ENCODE data around the gene ADIPOR2.

Gene ADIPOR2, protein sequence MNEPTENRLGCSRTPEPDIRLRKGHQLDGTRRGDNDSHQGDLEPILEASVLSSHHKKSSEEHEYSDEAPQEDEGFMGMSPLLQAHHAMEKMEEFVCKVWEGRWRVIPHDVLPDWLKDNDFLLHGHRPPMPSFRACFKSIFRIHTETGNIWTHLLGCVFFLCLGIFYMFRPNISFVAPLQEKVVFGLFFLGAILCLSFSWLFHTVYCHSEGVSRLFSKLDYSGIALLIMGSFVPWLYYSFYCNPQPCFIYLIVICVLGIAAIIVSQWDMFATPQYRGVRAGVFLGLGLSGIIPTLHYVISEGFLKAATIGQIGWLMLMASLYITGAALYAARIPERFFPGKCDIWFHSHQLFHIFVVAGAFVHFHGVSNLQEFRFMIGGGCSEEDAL

GRCh38 chr12:1690578-1691122, at the start of gene ADIPOR2:
Gene ADIPOR2 (plus strand): TSS chr12:1691070. CDS start chr12:1754344, 63,274 bp downstream.
- peak; percentile 38 for DNase-seq

GRCh38 chr12:1642513-1642912, 48.4 kb upstream of the ADIPOR2 start:
- no peak for DNase-seq

- DNase-seq, result no peak
Observed at GRCh38 chr12:1643043-1643442, 47.8 kb upstream of the ADIPOR2 start.

DNA sequence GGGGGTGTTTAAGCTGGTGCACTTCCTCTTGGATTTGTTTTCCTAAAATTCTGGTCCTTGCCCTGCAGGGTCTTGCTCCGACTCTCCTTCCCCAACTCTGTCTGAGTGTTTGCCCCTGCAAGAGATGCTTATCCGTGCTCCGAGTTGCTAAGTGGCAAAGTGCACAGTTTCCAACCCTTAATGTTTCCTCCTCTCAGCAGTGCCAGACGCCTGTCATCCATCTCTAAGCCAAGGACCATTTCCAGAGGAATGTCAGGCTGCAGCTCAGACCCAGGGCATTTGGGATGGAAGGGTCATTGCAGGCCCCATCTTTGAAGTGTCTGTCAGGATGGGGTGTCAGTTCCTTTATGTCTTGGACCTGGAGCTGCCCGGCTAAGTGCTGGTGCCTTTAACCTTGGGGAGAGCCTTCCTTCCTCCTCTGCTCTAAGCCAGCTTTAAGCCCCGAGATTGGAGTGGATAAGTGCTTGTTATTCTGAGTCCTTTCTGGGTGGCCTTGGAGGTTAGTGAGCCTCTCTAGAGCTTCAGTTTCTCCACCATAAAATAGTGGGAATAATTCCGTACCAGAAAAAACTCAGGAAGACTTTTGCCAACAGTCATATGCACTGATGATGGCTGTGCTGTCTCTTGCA, 46.9 kb upstream of the ADIPOR2 start:
- DNase-seq, result no peak

GRCh38 chr12:1644534-1645438, 46.1 kb upstream of the ADIPOR2 start:
- DNase-seq, result no peak

DNA sequence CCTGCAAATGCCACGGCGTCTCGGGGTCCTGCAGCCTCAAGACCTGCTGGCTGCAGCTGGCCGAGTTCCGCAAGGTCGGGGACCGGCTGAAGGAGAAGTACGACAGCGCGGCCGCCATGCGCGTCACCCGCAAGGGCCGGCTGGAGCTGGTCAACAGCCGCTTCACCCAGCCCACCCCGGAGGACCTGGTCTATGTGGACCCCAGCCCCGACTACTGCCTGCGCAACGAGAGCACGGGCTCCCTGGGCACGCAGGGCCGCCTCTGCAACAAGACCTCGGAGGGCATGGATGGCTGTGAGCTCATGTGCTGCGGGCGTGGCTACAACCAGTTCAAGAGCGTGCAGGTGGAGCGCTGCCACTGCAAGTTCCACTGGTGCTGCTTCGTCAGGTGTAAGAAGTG, 45.1 kb upstream of the ADIPOR2 start:
- no peak for DNase-seq

DNA sequence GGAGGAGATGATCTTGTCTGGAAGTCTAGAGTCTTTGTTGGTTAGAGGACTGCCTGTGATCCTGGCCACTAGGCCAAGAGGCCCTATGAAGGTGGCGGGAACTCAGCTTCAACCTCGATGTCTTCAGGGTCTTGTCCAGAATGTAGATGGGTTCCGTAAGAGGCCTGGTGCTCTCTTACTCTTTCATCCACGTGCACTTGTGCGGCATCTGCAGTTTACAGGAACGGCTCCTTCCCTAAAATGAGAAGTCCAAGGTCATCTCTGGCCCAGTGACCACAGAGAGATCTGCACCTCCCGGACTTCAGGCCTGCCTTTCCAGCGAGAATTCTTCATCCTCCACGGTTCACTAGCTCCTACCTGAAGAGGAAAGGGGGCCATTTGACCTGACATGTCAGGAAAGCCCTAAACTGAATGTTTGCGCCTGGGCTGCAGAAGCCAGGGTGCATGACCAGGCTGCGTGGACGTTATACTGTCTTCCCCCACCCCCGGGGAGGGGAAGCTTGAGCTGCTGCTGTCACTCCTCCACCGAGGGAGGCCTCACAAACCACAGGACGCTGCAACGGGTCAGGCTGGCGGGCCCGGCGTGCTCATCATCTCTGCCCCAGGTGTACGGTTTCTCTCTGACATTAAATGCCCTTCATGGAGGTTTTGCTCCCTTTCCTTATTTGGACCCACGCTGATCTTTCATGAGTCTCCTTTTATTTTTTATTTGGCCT, 44.1 kb upstream of the ADIPOR2 start:
- no peak for DNase-seq

DNA sequence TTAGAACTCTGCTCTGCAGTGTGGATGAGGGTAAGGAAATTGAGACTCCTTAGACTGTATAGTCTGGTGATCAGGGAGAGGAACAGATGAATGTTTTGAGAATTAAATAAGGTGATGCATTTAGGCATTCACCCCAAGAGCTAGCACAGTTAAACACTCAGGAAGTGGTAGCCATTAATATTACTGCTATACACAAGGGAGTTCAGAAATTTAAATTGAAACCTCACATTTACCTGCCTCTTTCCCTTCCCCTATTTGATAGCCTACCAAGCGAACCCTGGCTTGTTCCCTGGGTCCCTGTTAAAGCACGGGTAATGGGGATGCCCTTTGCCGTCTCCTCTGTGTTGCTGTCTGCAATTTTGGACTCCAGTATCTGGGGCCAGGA, 43.6 kb upstream of the ADIPOR2 start:
- no peak for DNase-seq

GRCh38 chr12:1650260-1650977, 40.5 kb upstream of the ADIPOR2 start:
- DNase-seq, result no peak

GRCh38 chr12:1650978-1651361, 39.9 kb upstream of the ADIPOR2 start:
- no peak for DNase-seq

DNA sequence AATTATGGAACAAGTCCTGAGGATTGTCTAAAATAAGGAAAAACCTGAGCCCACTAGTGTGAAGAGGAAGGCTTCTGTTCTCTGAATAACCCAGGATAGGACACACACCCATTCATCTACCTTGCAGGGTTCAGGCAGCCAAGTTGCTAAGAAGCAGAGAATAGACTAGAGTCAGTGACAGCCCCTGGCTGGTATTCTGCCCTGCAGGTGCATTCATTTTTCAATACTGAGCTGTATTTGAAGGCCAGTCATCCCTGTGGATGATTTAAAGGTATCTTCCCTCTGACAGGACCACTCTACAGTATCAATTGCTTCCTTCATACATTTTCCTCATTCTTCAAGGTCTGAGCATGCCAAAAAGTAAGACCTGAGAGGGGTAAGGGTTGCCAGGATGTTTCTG, 38.9 kb upstream of the ADIPOR2 start:
- no peak for DNase-seq

DNA sequence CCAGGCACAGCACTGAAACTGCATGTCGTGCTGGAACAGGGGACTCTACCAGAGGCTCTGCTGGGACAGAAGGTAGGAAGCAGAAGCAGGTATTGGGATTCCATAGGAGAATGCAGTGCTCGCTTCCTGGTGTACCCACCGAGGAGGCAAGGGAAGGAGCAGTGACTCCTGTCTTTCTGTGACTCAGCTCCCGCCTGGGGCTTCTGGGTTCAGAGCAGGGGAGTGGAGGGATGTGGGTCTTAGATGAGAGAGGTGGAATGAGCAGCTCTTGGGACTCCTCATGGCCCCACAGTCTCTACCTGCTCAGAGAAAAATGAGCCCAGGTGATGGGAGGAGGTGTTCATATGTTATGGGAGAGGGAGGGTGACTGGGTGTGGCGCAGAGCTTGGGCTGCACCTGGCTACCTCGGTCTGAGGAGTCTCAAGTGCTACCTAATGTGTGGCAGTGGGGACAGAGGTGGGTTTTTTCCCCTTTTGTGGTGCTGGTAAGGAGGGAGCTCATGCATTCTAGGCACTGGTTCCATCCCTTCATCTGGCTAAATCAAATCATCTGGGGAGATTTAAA, 35.6 kb upstream of the ADIPOR2 start:
- DNase-seq, result no peak

GRCh38 chr12:1656902-1657301, 34.0 kb upstream of the ADIPOR2 start:
- no peak for DNase-seq

DNA sequence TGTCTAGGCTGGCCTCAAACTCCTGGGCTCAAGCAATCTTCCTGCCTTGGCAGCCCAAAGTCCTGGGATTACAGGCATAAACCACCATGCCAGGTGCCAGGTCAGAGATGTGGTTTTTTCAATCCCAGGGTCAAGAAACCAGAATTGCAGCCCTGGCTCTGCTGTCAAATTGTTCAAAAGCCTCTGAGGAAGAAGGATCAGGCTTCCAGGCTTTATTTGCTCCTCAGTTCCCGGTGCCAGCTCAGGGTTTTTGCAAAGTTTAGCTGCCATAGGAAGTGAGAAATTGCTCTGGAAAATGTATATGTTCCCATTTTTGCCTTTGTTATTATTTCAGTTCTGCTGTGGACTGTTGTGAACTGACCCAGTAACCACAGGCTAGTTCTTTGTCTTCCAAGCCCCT, 33.2 kb upstream of the ADIPOR2 start:
- no peak for DNase-seq

- no peak for DNase-seq
Observed at GRCh38 chr12:1660304-1661187, 30.3 kb upstream of the ADIPOR2 start.

DNA sequence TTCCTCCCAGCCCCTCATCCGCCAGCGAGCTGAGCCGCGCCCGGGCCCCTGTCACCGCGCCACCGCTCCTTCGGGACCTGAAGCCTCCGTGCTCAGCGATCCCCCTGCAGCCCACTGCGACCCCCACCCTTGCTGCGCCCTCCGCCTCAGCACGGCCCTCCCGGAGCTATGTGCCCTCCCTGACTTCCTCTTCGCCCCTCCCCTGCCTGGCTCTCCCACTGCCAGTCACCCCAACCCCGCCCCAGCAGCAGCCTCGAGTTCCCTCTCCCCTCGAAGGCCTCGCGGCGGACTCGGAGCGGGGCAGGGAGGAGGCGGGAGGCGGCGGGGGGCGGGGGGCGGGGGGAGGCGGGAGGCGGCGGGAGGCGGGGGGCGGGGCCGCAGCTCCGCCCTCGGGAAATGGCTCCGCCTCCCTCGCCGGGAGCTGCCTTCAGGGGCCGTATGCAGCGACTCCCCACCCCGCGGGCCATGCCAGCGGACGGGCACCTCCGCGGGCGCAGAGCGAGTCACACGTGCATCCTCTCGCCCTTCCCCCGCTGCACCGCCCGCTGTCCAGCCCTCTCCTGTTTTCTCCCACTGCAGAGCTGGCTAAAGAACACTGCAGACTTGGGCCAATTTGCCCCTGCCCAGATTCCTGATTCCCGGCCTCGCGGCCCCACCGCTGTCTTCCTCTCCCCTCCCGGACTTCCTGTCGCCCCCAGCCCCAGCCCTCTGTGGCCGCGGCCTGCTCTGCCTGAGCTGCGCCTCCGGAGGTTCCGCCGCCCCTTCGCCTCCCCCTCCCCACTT, 29.1 kb upstream of the ADIPOR2 start:
- no peak for DNase-seq

GRCh38 chr12:1662761-1663439, 28.0 kb upstream of the ADIPOR2 start:
- no peak for DNase-seq

GRCh38 chr12:1663440-1664132, 27.3 kb upstream of the ADIPOR2 start:
- DNase-seq, result no peak

All from cortex of kidney (tissue), 1 donor.